Measurements from ENCODE around the gene C11orf42. TPM values are rescaled to one million over a fixed set of nuclear protein-coding genes. Genes with fewer than 3 reads are reported as not detected.

C11orf42 gene
- total and polyA plus RNA-seq, 2 donors (not counting 1 experiment from before 2014, with no cell fraction given): not detected

GRCh38 chr11:6225896-6226295 lies 20.5 kb downstream of the C11orf42 start:
- ChIA-PET CTCF (no interaction called here), POLR2A (no interaction called here)
- no peak for TF ChIP-seq EZH2 (IDR thresholded peaks at IDR 0.05; ENCODE audit: borderline replicate concordance, insufficient read depth, low read depth, low read length, poor library complexity, severe bottlenecking)
- no peak for TF ChIP-seq CTCF (IDR thresholded peaks at IDR 0.05)
- Histone ChIP-seq H3K36me3 (replicated peaks in 1 of 2; ENCODE audit: control extremely low read depth in 1 of 2, control insufficient read depth in 1 of 2, extremely low read depth in 1 of 2, insufficient read depth in 2 of 2, low read length in 1 of 2) (peaks cover 5 to 39% of the 10 kb centered on the region in 2 experiments), H4K20me1 (ENCODE audit: control insufficient read depth, insufficient read depth, low read length, poor library complexity, severe bottlenecking) (peaks cover 21% of the 10 kb centered on the region), H3K4me3 (ENCODE audit: control extremely low read depth in 1 of 5, extremely low read depth in 1 of 5, insufficient read depth in 1 of 5, low read depth in 2 of 5, low read length in 4 of 5) (no peak overlapping the region), H3K9me3 (ENCODE audit: control extremely low read depth in 1 of 3, control insufficient read depth in 2 of 3, insufficient read depth in 1 of 3, low read length in 2 of 3) (no peaks in the 10 kb centered on the region), H3K4me1 (ENCODE audit: control insufficient read depth in 2 of 2, insufficient read depth in 2 of 2, low read length in 2 of 2) (peaks cover 0 to 7% of the 10 kb centered on the region in 2 donors), H3K27ac (ENCODE audit: low read length in 2 of 2) (no peak overlapping the region), H3K79me2 (ENCODE audit: control insufficient read depth, insufficient read depth, low read length) (peaks cover 39% of the 10 kb centered on the region), H3K9ac (ENCODE audit: low read length) (no peak overlapping the region), H3K4me2 (replicated peaks; ENCODE audit: low read depth, low read length, poor library complexity, severe bottlenecking) (no peak overlapping the region), H3K27me3 (replicated peaks in 1 of 4; ENCODE audit: control extremely low read depth in 1 of 4, control insufficient read depth in 3 of 4, insufficient read depth in 4 of 4, low read length in 3 of 4) (no peaks in the 10 kb centered on the region), H2AFZ (ENCODE audit: insufficient read depth, low read depth, low read length, poor library complexity, severe bottlenecking) (no peak overlapping the region)
- ATAC-seq (ENCODE audit: low read depth): no peak
- Mint-ChIP-seq H3K27ac (no peak overlapping the region), H3K4me3 (no peak overlapping the region), H3K9me3 (ENCODE audit: insufficient read depth) (no peaks in the 10 kb centered on the region), H3K4me1 (peaks cover 27% of the 10 kb centered on the region), H3K27me3 (no peaks in the 10 kb centered on the region)
- no peak for DNase-seq
- intact Hi-C loops (cut with micrococcal nuclease): no loop called here
- no CpG with 5 or more reads among the region's 2 CpGs for WGBS (ENCODE audit: insufficient coverage)

- DNase-seq (no peak), ATAC-seq (ENCODE audit: low read depth) (no peak)
- no peaks in the 10 kb centered on the region for H3K27me3 Mint-ChIP-seq
These were observed 23.2 kb downstream of the C11orf42 start for GRCh38 chr11:6228520-6228919.

More at GRCh38 chr11:6228520-6228919, 23.2 kb downstream of the C11orf42 start:
- Mint-ChIP-seq H3K4me3 (no peak overlapping the region), H3K4me1 (peaks cover 32% of the 10 kb centered on the region), H3K9me3 (ENCODE audit: insufficient read depth) (no peaks in the 10 kb centered on the region), H3K27ac (no peak overlapping the region)
- H3K9me3 ChIP-seq (ENCODE audit: control extremely low read depth in 1 of 3, control insufficient read depth in 2 of 3, insufficient read depth in 1 of 3, low read length in 2 of 3): no peaks in the 10 kb centered on the region
- no peak overlapping the region for H2AFZ ChIP-seq (ENCODE audit: insufficient read depth, low read depth, low read length, poor library complexity, severe bottlenecking)
- CTCF ChIA-PET: no interaction called here
- no peak overlapping the region for H3K9ac ChIP-seq (ENCODE audit: low read length)
- intact Hi-C loops (cut with micrococcal nuclease): no loop called here
- peaks cover 1 to 15% of the 10 kb centered on the region in 2 experiments for H3K36me3 ChIP-seq (replicated peaks in 1 of 2; ENCODE audit: control extremely low read depth in 1 of 2, control insufficient read depth in 1 of 2, extremely low read depth in 1 of 2, insufficient read depth in 2 of 2, low read length in 1 of 2)
- H3K4me3 ChIP-seq (ENCODE audit: control extremely low read depth in 1 of 5, extremely low read depth in 1 of 5, insufficient read depth in 1 of 5, low read depth in 2 of 5, low read length in 4 of 5): no peak overlapping the region
- 0% methylated on average over 1 of the region's 3 CpGs for WGBS (ENCODE audit: insufficient coverage)
- peaks cover under 1 to 8% of the 10 kb centered on the region in 2 donors for H3K4me1 ChIP-seq (ENCODE audit: control insufficient read depth in 2 of 2, insufficient read depth in 2 of 2, low read length in 2 of 2)
- no peak overlapping the region for H3K4me2 ChIP-seq (replicated peaks; ENCODE audit: low read depth, low read length, poor library complexity, severe bottlenecking)
- H3K27me3 ChIP-seq (replicated peaks in 1 of 4; ENCODE audit: control extremely low read depth in 1 of 4, control insufficient read depth in 3 of 4, insufficient read depth in 4 of 4, low read length in 3 of 4): no peaks in the 10 kb centered on the region
- no peak overlapping the region for H3K27ac ChIP-seq (ENCODE audit: low read length in 2 of 2)
- TF ChIP-seq CTCF (IDR thresholded peaks at IDR 0.05) (no peak), EZH2 (IDR thresholded peaks at IDR 0.05; ENCODE audit: borderline replicate concordance, insufficient read depth, low read depth, low read length, poor library complexity, severe bottlenecking) (no peak)
- peaks cover 21% of the 10 kb centered on the region for H4K20me1 ChIP-seq (ENCODE audit: control insufficient read depth, insufficient read depth, low read length, poor library complexity, severe bottlenecking)
- POLR2A ChIA-PET: no interaction called here
- H3K79me2 ChIP-seq (ENCODE audit: control insufficient read depth, insufficient read depth, low read length): peaks cover 57% of the 10 kb centered on the region

Data from B cell (primary cell).